Left lobe of liver (tissue), 2 donors: ENCODE results near the gene BDH2. TPM values are rescaled to one million over a fixed set of nuclear protein-coding genes. Genes with fewer than 3 reads are reported as not detected.

Experiments
- ATAC-seq: fragments of 200-7000 bp; cut with Tn5 transposase; one replicate; pipeline ENCODE4 v1.9.1; 2020; ENCODE audit warnings: mild to moderate bottlenecking, moderate library complexity
- DNase-seq: peaks from one replicate; pipeline ENCODE4 v3.0.0-alpha.2; 2020; ENCODE audit warnings: low spot score
- total RNA-seq: library from RNA; stranded (reverse); gene quantifications from one replicate; pipeline ENCODE4 v1.2.1, GENCODE V29; 2021
- donor health status: DM: no; HTN: no; CAD: no; lungs with moderate emphysema.
- donor health status: DM: no; HTN: yes; CAD: no.

Gene BDH2
- total RNA-seq, 1 donor from 2014 or later, result 53.6 TPM

- DNase-seq, result no peak
- ATAC-seq, result no peak
Measured at GRCh38 chr4:103030791-103031190, 68.8 kb downstream of the BDH2 start.

GRCh38 chr4:103029300-103029699, 70.3 kb downstream of the BDH2 start:
- no peak for ATAC-seq
- DNase-seq, result no peak

Other genes with a start within 250 kb of the BDH2 start
- 32.4 TPM for gene CISD2, start 230.8 kb downstream of the BDH2 start, total RNA-seq
- 0.18 TPM for gene SLC9B1, start 80.1 kb downstream of the BDH2 start, total RNA-seq
- gene SLC9B2, start 23.1 kb downstream of the BDH2 start, total RNA-seq, result 32.3 TPM
- gene CENPE, start 98.5 kb upstream of the BDH2 start, total RNA-seq, result 0.53 TPM